Measurements from ENCODE around the gene SLC9A5. TPM values are rescaled to one million over a fixed set of nuclear protein-coding genes. Genes with fewer than 3 reads are reported as not detected.

SLC9A5 gene
- polyA plus RNA-seq, 3 donors: 1.0 TPM; not detected in 2

DNA sequence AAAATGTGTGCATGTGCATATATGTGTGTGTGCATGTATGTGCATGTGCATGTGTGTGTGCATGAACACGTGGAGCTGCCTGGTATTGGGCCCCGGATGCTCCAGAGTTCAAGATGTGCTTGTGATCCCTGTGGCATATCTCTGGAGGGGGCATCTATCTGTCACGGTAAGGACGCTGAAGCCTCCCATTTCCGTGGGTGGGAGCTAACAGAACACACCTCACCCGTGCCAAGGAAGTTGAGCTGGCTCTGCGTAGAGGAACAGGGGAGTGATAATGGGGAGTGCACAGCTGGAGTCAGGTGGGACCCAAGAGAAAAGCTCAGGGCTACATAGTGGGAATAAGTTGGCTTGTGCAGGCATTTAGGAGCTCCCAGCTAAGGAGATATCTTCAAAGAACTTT is 37.1 kb upstream of the SLC9A5 start:
- no peaks in the 10 kb centered on the region for H3K27me3 ChIP-seq (ENCODE audit: control insufficient read depth in 2 of 2, insufficient read depth in 2 of 2, low read length in 2 of 2)
- no peak overlapping the region for H3K27ac ChIP-seq (ENCODE audit: low read depth in 1 of 2, low read length in 2 of 2)
- peaks cover 0 to 2% (median 0%) of the 10 kb centered on the region in 7 donors for H3K9me3 Mint-ChIP-seq
- 96% methylated on average over 7 of the region's 7 CpGs for WGBS (ENCODE audit: insufficient coverage)
- DNase-seq: no peak
- no peak overlapping the region for H3K9ac ChIP-seq (ENCODE audit: insufficient read depth, low read length, poor library complexity, severe bottlenecking)
- H3K27me3 Mint-ChIP-seq (ENCODE audit: low read depth in 3 of 3): peaks cover 0 to 7% (median 7%) of the 10 kb centered on the region in 3 donors
- no peak overlapping the region for H3K27ac Mint-ChIP-seq
- peaks cover 6% of the 10 kb centered on the region in 2 donors for H3K4me1 ChIP-seq (ENCODE audit: control insufficient read depth in 1 of 2, insufficient read depth in 2 of 2, low read length in 2 of 2)
- no peak overlapping the region for H3K4me3 Mint-ChIP-seq
- H3K4me3 ChIP-seq (replicated peaks in 1 of 3; ENCODE audit: low read depth in 2 of 3, low read length in 3 of 3): no peak overlapping the region
- H3K79me2 ChIP-seq (ENCODE audit: insufficient read depth, low read length): no peaks in the 10 kb centered on the region
- TF ChIP-seq, protein P1, sequence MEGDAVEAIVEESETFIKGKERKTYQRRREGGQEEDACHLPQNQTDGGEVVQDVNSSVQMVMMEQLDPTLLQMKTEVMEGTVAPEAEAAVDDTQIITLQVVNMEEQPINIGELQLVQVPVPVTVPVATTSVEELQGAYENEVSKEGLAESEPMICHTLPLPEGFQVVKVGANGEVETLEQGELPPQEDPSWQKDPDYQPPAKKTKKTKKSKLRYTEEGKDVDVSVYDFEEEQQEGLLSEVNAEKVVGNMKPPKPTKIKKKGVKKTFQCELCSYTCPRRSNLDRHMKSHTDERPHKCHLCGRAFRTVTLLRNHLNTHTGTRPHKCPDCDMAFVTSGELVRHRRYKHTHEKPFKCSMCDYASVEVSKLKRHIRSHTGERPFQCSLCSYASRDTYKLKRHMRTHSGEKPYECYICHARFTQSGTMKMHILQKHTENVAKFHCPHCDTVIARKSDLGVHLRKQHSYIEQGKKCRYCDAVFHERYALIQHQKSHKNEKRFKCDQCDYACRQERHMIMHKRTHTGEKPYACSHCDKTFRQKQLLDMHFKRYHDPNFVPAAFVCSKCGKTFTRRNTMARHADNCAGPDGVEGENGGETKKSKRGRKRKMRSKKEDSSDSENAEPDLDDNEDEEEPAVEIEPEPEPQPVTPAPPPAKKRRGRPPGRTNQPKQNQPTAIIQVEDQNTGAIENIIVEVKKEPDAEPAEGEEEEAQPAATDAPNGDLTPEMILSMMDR (IDR thresholded peaks at IDR 0.05): no peak
- no peaks in the 10 kb centered on the region for H4K20me1 ChIP-seq (ENCODE audit: insufficient read depth, low read length)
- peaks cover 6 to 7% of the 10 kb centered on the region in 2 donors for H3K36me3 Mint-ChIP-seq
- H3K4me2 ChIP-seq (replicated peaks; ENCODE audit: extremely low read depth, low read length, poor library complexity, severe bottlenecking): no peak overlapping the region
- H3K36me3 ChIP-seq (replicated peaks in 1 of 2; ENCODE audit: control insufficient read depth in 1 of 2, insufficient read depth in 2 of 2, low read length in 2 of 2): peaks cover 0 to 2% of the 10 kb centered on the region in 2 donors
- H3K9me3 ChIP-seq (replicated peaks in 1 of 2; ENCODE audit: control insufficient read depth in 1 of 2, insufficient read depth in 1 of 2, low read length in 2 of 2): no peaks in the 10 kb centered on the region
- H3K4me1 Mint-ChIP-seq: peaks cover 19% of the 10 kb centered on the region
- intact Hi-C loops (cut with micrococcal nuclease): no loop called here
- no peak overlapping the region for H2AFZ ChIP-seq (ENCODE audit: insufficient read depth, low read depth, low read length, poor library complexity, severe bottlenecking)

DNA sequence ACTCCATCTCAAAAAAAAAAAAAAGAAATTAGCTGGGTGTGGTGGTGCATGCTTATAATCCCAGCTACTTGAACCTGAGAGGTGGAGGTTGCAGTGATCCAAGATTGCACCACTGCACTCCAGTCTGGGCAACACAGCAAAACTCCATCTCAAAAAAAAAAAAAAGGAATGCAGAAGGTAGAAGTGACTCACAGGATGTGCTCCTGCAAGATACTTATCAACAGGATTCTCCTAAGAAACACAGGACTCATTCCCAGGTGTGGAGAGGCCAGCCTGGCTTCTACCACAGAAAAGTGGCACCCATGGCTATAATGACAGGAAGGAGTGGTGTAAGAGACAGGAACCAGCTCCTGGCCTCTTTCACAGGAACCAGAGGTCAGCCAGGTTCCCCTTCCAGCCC is 36.0 kb upstream of the SLC9A5 start:
- intact Hi-C loops (cut with micrococcal nuclease): no loop called here
- H2AFZ ChIP-seq (ENCODE audit: insufficient read depth, low read depth, low read length, poor library complexity, severe bottlenecking): no peak overlapping the region

More for the DNA sequence above, 36.0 kb upstream of the SLC9A5 start:
- Histone ChIP-seq H3K79me2 (ENCODE audit: insufficient read depth, low read length) (no peaks in the 10 kb centered on the region), H3K4me2 (replicated peaks; ENCODE audit: extremely low read depth, low read length, poor library complexity, severe bottlenecking) (no peak overlapping the region), H3K36me3 (replicated peaks in 1 of 2; ENCODE audit: control insufficient read depth in 1 of 2, insufficient read depth in 2 of 2, low read length in 2 of 2) (no peaks in the 10 kb centered on the region), H3K27me3 (ENCODE audit: control insufficient read depth in 2 of 2, insufficient read depth in 2 of 2, low read length in 2 of 2) (no peaks in the 10 kb centered on the region), H3K9me3 (replicated peaks in 1 of 2; ENCODE audit: control insufficient read depth in 1 of 2, insufficient read depth in 1 of 2, low read length in 2 of 2) (no peaks in the 10 kb centered on the region), H3K4me1 (ENCODE audit: control insufficient read depth in 1 of 2, insufficient read depth in 2 of 2, low read length in 2 of 2) (peaks cover 17% of the 10 kb centered on the region in 2 donors), H3K4me3 (replicated peaks in 1 of 3; ENCODE audit: low read depth in 2 of 3, low read length in 3 of 3) (no peak overlapping the region), H3K9ac (ENCODE audit: insufficient read depth, low read length, poor library complexity, severe bottlenecking) (no peak overlapping the region), H4K20me1 (ENCODE audit: insufficient read depth, low read length) (no peaks in the 10 kb centered on the region), H3K27ac (ENCODE audit: low read depth in 1 of 2, low read length in 2 of 2) (no peak overlapping the region)
- H3K4me3 Mint-ChIP-seq: no peak overlapping the region
- peaks cover 0 to 11% (median 7%) of the 10 kb centered on the region in 3 donors for H3K27me3 Mint-ChIP-seq (ENCODE audit: low read depth in 3 of 3)
- H3K9me3 Mint-ChIP-seq: no peaks in the 10 kb centered on the region
- peaks cover 6 to 7% of the 10 kb centered on the region in 2 donors for H3K36me3 Mint-ChIP-seq
- H3K27ac Mint-ChIP-seq: no peak overlapping the region
- H3K4me1 Mint-ChIP-seq: peaks cover 30% of the 10 kb centered on the region
- TF ChIP-seq, protein P1 (IDR thresholded peaks at IDR 0.05): no peak
- no peak for DNase-seq
